ENCODE measurements around the gene OR6N1.

OR6N1 gene

GRCh38 chr1:158813164-158813563, 41.2 kb upstream of the OR6N1 start:
- TF ChIP-seq, protein P1, sequence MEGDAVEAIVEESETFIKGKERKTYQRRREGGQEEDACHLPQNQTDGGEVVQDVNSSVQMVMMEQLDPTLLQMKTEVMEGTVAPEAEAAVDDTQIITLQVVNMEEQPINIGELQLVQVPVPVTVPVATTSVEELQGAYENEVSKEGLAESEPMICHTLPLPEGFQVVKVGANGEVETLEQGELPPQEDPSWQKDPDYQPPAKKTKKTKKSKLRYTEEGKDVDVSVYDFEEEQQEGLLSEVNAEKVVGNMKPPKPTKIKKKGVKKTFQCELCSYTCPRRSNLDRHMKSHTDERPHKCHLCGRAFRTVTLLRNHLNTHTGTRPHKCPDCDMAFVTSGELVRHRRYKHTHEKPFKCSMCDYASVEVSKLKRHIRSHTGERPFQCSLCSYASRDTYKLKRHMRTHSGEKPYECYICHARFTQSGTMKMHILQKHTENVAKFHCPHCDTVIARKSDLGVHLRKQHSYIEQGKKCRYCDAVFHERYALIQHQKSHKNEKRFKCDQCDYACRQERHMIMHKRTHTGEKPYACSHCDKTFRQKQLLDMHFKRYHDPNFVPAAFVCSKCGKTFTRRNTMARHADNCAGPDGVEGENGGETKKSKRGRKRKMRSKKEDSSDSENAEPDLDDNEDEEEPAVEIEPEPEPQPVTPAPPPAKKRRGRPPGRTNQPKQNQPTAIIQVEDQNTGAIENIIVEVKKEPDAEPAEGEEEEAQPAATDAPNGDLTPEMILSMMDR (IDR thresholded peaks at IDR 0.05; ENCODE audit: insufficient read depth, missing control alignments) = no peak
- DNase-seq (ENCODE audit: insufficient read length, low spot score) (no peak), FAIRE-seq (no peak)

GRCh38 chr1:158812336-158812735, 40.3 kb upstream of the OR6N1 start:
- DNase-seq (ENCODE audit: insufficient read length, low spot score) (no peak), FAIRE-seq (no peak)

DNA sequence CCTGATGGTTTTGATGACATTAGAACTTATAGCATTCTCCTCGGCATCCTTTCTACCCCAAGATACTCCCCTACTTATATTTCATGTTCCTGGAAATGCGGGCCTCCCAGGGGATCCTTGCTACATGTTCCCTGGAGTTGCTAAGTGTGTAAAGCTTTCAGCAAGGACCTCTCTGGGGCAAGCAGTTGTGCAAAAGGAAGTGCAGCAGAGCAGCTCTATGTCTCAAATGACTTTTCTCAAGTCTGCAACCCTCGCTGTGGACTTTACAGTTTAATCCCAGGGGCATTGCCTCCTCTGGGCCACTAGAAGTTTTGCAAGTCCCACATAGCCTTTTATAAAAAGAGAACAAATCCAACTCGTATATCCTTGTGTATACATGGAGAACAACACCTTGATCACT, 38.3 kb upstream of the OR6N1 start:
- no peak for DNase-seq (ENCODE audit: insufficient read length, low spot score)
- TF ChIP-seq, protein P1 (IDR thresholded peaks at IDR 0.05; ENCODE audit: insufficient read depth, missing control alignments) = no peak
- FAIRE-seq = no peak

More at GRCh38 chr1:158812336-158812735, 40.3 kb upstream of the OR6N1 start:
- TF ChIP-seq, protein P1 (IDR thresholded peaks at IDR 0.05; ENCODE audit: insufficient read depth, missing control alignments) = no peak

GRCh38 chr1:158809862-158810261, 37.9 kb upstream of the OR6N1 start:
- FAIRE-seq (no peak), DNase-seq (ENCODE audit: insufficient read length, low spot score) (no peak)
- TF ChIP-seq, protein P1 (IDR thresholded peaks at IDR 0.05; ENCODE audit: insufficient read depth, missing control alignments) = no peak

DNA sequence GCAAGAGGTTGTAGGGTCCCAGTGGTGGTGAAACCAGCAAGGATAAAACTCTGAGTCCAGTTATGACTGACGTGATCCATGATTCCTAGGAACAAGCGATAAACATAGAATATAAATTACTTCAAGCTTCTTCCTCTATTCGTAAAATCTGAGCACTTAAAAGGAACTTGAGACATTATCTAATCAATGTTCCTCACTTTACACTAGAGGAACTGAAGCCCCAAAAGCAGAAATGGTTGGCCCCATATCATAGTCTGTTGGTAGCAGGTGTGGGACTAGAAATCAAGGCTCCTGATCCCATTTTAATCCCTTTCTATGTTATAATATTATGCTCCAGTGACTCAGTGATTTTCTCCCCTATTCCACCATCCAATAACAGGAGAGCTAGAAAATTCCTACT, 37.3 kb upstream of the OR6N1 start:
- FAIRE-seq (no peak), DNase-seq (ENCODE audit: insufficient read length, low spot score) (no peak)
- TF ChIP-seq, protein P1 (IDR thresholded peaks at IDR 0.05; ENCODE audit: insufficient read depth, missing control alignments) = no peak

- DNase-seq (ENCODE audit: insufficient read length, low spot score) = no peak
- FAIRE-seq = no peak
- TF ChIP-seq, protein P1 (IDR thresholded peaks at IDR 0.05; ENCODE audit: insufficient read depth, missing control alignments) = no peak
Observed at GRCh38 chr1:158806916-158807536, 35.0 kb upstream of the OR6N1 start.

DNA sequence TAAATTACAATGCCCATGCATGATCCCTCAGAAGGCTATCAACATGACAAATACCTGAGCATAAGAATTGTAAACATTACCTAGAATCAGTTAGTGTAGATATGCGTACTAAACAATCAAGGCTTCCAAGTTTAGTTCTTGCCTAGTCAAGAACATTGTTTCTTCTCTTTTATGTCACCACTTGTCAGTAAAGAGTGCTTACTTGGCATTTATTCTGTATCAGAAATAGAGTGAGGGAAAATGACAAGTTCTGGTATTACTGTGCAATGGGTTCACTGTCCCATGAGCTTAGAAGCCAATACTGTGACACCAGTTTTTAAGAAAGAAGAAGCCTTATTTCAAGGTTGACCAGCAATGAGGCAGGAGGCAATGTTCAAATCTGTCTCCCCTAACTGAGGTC, 31.7 kb upstream of the OR6N1 start:
- TF ChIP-seq, protein P1 (IDR thresholded peaks at IDR 0.05; ENCODE audit: insufficient read depth, missing control alignments) = no peak
- no peak for FAIRE-seq
- no peak for DNase-seq (ENCODE audit: insufficient read length, low spot score)
